Coronary artery (tissue), 2 donors: ENCODE measurements around the gene FAN1.

Experiments used
- DNase-seq: peaks from one replicate; pipeline ENCODE4 v3.0.0-alpha.2; 2017; ENCODE audit warnings: low spot score
- H3K27ac ChIP-seq, 2 donors: fragments of 200-600 bp; sonication (generic); one replicate each; pipeline ENCODE4 v1.5.1; 2016 to 2019
- H3K4me3 ChIP-seq: fragments of 200-600 bp; sonication (generic); 2 replicates; pipeline ENCODE4 v1.5.1; 2016; ENCODE audit warnings: mild to moderate bottlenecking, moderate library complexity
- CTCF ChIP-seq: fragments of 200-600 bp; sonication (generic); IDR thresholded peaks from one replicate; pipeline ENCODE4 v1.5.1; 2019; ENCODE audit warnings: antibody characterized with exemption

The FAN1 gene

GRCh38 chr15:30904812-30905211 lies 1.1 kb downstream of the FAN1 start:
- Histone ChIP-seq H3K27ac (no peak overlapping the region), H3K4me3 (peak overlapping the region; percentile 96)
- TF ChIP-seq CTCF: no peak
- no peak for DNase-seq

- no peak for TF ChIP-seq CTCF
- Histone ChIP-seq H3K4me3 (no peak overlapping the region), H3K27ac (no peak overlapping the region)
- no peak for DNase-seq
Observed at GRCh38 chr15:30905821-30906220, 2.1 kb downstream of the FAN1 start.

- Histone ChIP-seq H3K27ac (no peak overlapping the region), H3K4me3 (no peak overlapping the region)
- DNase-seq: no peak
Observed at GRCh38 chr15:30906366-30906765, 2.7 kb downstream of the FAN1 start.

GRCh38 chr15:30913761-30914160 lies 10.0 kb downstream of the FAN1 start:
- no peak for TF ChIP-seq CTCF
- H3K27ac ChIP-seq: no peak overlapping the region
- DNase-seq: no peak
- no peak overlapping the region for H3K4me3 ChIP-seq

More at GRCh38 chr15:30906366-30906765, 2.7 kb downstream of the FAN1 start:
- no peak for TF ChIP-seq CTCF

GRCh38 chr15:30917013-30917412 lies 13.3 kb downstream of the FAN1 start:
- no peak for DNase-seq
- Histone ChIP-seq H3K4me3 (no peak overlapping the region), H3K27ac (no peak overlapping the region)
- no peak for TF ChIP-seq CTCF

GRCh38 chr15:30917675-30918074 lies 14.0 kb downstream of the FAN1 start:
- H3K4me3 ChIP-seq: no peak overlapping the region
- no peak for DNase-seq
- no peak overlapping the region for H3K27ac ChIP-seq
- no peak for TF ChIP-seq CTCF

- TF ChIP-seq CTCF: no peak
- no peak for DNase-seq
- Histone ChIP-seq H3K4me3 (no peak overlapping the region), H3K27ac (no peak overlapping the region)
Observed at GRCh38 chr15:30918366-30918765, 14.7 kb downstream of the FAN1 start.
